HEK293 (cell line): ENCODE measurements around the gene MS4A4A.

ENCODE experiments used
- CTCF ChIA-PET: fragments of 350-600 bp; formaldehyde crosslinking; extraction: SDS; loops from one replicate; lab custom pipeline; 2021; ENCODE audit warnings: antibody characterized with exemption; lab: Yijun Ruan, JAX
- POLR2A ChIA-PET: fragments of 300-600 bp; formaldehyde crosslinking; extraction: SDS; loops from one replicate; lab custom pipeline; 2020; ENCODE audit warnings: antibody characterized with exemption, inconsistent platforms; lab: Yijun Ruan, JAX
- H3K27ac ChIP-seq: fragments of 200-500 bp; sonication (Bioruptor generic); 2 replicates; pipeline ENCODE4 v1.5.1; 2014; ENCODE audit warnings: low read depth, low read length, control low read depth, inconsistent platforms; ENCODE audit errors: extremely low read depth
- H3K36me3 ChIP-seq, 2 experiments: fragments of 200-500 bp in 1 of 2; sonication (Bioruptor generic) in 1 of 2; 1 replicate in 1 of 2; 2 replicates in 1 of 2; pipeline ENCODE4 v1.5.1; 2014 to 2017; ENCODE audit warnings: inconsistent platforms in 2 of 2, low read length in 2 of 2; ENCODE audit not compliant: control insufficient read depth in 2 of 2, insufficient read depth in 1 of 2
- H3K4me1 ChIP-seq: fragments of 200-500 bp; sonication (Bioruptor generic); 2 replicates; pipeline ENCODE4 v1.5.1; 2014; ENCODE audit warnings: mild to moderate bottlenecking, low read length, inconsistent platforms; ENCODE audit not compliant: control insufficient read depth, insufficient read depth
- H3K4me3 ChIP-seq: 2 replicates; pipeline ENCODE4 v1.5.1; 2011; ENCODE audit warnings: low read depth, mild to moderate bottlenecking, control low read depth, low read length, moderate library complexity
- H3K9me3 ChIP-seq: fragments of 200-500 bp; sonication (Bioruptor generic); 2 replicates; pipeline ENCODE4 v1.5.1; 2014; ENCODE audit warnings: low read depth, low read length, inconsistent platforms; ENCODE audit not compliant: control insufficient read depth, insufficient read depth
- CTCF ChIP-seq: fragments of 450-650 bp; formaldehyde crosslinking; IDR thresholded peaks from 2 replicates; pipeline ENCODE4 v1.5.1; 2016; ENCODE audit warnings: missing biosample characterization, missing genetic modification characterization
- FEZF1 ChIP-seq: fragments of 450-650 bp; formaldehyde crosslinking; IDR thresholded peaks from 2 replicates; pipeline ENCODE4 v1.5.1; 2016; ENCODE audit warnings: missing biosample characterization, missing genetic modification characterization
- GLI2 ChIP-seq: fragments of 450-650 bp; formaldehyde crosslinking; IDR thresholded peaks from 2 replicates; pipeline ENCODE4; 2017; ENCODE audit warnings: missing biosample characterization, missing genetic modification characterization, low read depth, borderline replicate concordance
- GLI4 ChIP-seq: fragments of 450-650 bp; formaldehyde crosslinking; IDR thresholded peaks from 2 replicates; pipeline ENCODE4 v1.5.1; 2016; ENCODE audit warnings: missing biosample characterization, missing genetic modification characterization
- MEIS1 ChIP-seq: sonication (generic); formaldehyde crosslinking; IDR thresholded peaks from 2 replicates; pipeline ENCODE4 v1.8.1; 2022; ENCODE audit warnings: missing genetic modification reagents, mild to moderate bottlenecking, borderline replicate concordance
- PBX3 ChIP-seq: sonication (generic); formaldehyde crosslinking; IDR thresholded peaks from 2 replicates; pipeline ENCODE4 v1.8.1; 2022; ENCODE audit warnings: mild to moderate bottlenecking, moderate library complexity, missing genetic modification reagents
- SCRT2 ChIP-seq: fragments of 450-650 bp; formaldehyde crosslinking; IDR thresholded peaks from 2 replicates; pipeline ENCODE4 v1.5.1; 2016; ENCODE audit warnings: missing biosample characterization, missing genetic modification characterization
- TCF7L2 ChIP-seq: IDR thresholded peaks from 2 replicates; pipeline ENCODE4 v1.6.1; 2011; ENCODE audit warnings: low read depth, mild to moderate bottlenecking, inconsistent platforms, low read length, moderate library complexity, borderline replicate concordance
- ZBTB7A ChIP-seq: fragments of 450-650 bp; formaldehyde crosslinking; IDR thresholded peaks from 2 replicates; pipeline ENCODE4 v1.5.1; 2016; ENCODE audit warnings: low read depth, missing biosample characterization, missing genetic modification characterization
- ZNF169 ChIP-seq: fragments of 450-650 bp; formaldehyde crosslinking; IDR thresholded peaks from 2 replicates; pipeline ENCODE4 v1.5.1; 2016; ENCODE audit warnings: missing biosample characterization, missing genetic modification characterization
- ZNF221 ChIP-seq: fragments of 450-650 bp; formaldehyde crosslinking; IDR thresholded peaks from 2 replicates; pipeline ENCODE4 v1.5.1; 2017; ENCODE audit warnings: missing biosample characterization, missing genetic modification characterization, borderline replicate concordance
- ZNF335 ChIP-seq: fragments of 450-650 bp; formaldehyde crosslinking; conservative IDR thresholded peaks from 2 replicates; pipeline ENCODE4 v1.5.1; 2016; ENCODE audit warnings: missing biosample characterization, missing genetic modification characterization
- ZNF555 ChIP-seq: fragments of 450-650 bp; formaldehyde crosslinking; conservative IDR thresholded peaks from 2 replicates; pipeline ENCODE4 v1.5.1; 2017; ENCODE audit warnings: missing biosample characterization, mild to moderate bottlenecking, missing genetic modification characterization, inconsistent platforms
- ZNF561 ChIP-seq: fragments of 450-650 bp; IDR thresholded peaks from 2 replicates; pipeline ENCODE4 v1.5.1; 2018; ENCODE audit warnings: missing biosample characterization, missing genetic modification characterization, borderline replicate concordance
- ZNF610 ChIP-seq: fragments of 450-650 bp; formaldehyde crosslinking; IDR thresholded peaks from 2 replicates; pipeline ENCODE4 v1.5.1; 2016; ENCODE audit warnings: missing biosample characterization, missing genetic modification characterization, borderline replicate concordance
- ZNF626 ChIP-seq: fragments of 450-650 bp; sonication (Bioruptor Pico); formaldehyde crosslinking; IDR thresholded peaks from 2 replicates; pipeline ENCODE4 v1.5.1; 2018; ENCODE audit warnings: missing biosample characterization, missing genetic modification characterization, inconsistent platforms
- ZNF670 ChIP-seq: fragments of 450-650 bp; formaldehyde crosslinking; IDR thresholded peaks from 2 replicates; pipeline ENCODE4 v1.5.1; 2016; ENCODE audit warnings: missing biosample characterization, missing genetic modification characterization, low read depth
- ZNF701 ChIP-seq: fragments of 450-650 bp; formaldehyde crosslinking; IDR thresholded peaks from 2 replicates; pipeline ENCODE4 v1.5.1; 2016; ENCODE audit warnings: missing biosample characterization, missing genetic modification characterization
- ZNF76 ChIP-seq: fragments of 450-650 bp; formaldehyde crosslinking; IDR thresholded peaks from 2 replicates; pipeline ENCODE4; 2016; ENCODE audit warnings: low read depth, missing biosample characterization, missing genetic modification characterization, borderline replicate concordance
- ZNF777 ChIP-seq: fragments of 450-650 bp; formaldehyde crosslinking; IDR thresholded peaks from 2 replicates; pipeline ENCODE4 v1.5.1; 2017; ENCODE audit warnings: missing biosample characterization, missing genetic modification characterization, borderline replicate concordance
- TF ChIP-seq, protein P1 (sequence below): fragments of 450-650 bp; formaldehyde crosslinking; IDR thresholded peaks from 2 replicates; pipeline ENCODE4 v1.5.1; 2016; ENCODE audit warnings: missing biosample characterization, missing genetic modification characterization
- TF ChIP-seq, protein P2 (sequence below): fragments of 450-650 bp; formaldehyde crosslinking; IDR thresholded peaks from 2 replicates; pipeline ENCODE4 v1.5.1; 2016; ENCODE audit warnings: missing biosample characterization, missing genetic modification characterization

Gene MS4A4A

DNA sequence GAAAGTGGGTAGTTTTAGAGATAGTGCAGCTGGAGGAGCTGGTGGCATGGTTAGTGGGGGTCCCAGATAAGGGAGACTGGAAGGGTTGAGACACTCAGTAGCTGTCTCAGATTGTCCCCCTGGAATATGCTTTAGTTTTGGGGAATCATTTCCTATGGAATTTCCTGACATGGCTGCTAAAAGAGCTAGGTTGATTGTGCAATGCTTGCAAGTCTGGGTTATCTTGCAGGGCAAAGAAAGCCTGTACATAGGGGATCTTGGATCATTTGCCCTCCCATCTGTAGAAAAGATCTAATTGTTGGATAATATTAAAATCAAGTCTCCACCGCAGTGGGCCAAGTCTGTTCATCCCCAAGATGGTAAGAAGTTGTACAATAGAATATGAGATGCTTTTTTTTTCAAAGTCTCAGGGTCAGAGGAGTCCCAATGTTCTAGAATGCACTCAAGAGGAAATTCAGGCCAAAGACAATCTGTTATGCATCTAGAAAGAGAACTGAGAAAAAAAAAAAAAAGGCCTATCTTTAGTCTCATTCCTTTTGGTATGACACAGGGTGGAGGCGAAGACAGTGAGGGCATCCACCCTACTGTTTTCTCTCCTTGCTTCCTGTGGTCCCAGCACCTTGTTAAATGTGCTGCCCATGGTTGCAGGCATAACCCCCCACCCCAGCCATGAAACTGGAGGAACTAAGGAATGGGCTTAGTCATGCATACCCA is 66.8 kb downstream of the MS4A4A start (continued):
- TF ChIP-seq, protein P1, sequence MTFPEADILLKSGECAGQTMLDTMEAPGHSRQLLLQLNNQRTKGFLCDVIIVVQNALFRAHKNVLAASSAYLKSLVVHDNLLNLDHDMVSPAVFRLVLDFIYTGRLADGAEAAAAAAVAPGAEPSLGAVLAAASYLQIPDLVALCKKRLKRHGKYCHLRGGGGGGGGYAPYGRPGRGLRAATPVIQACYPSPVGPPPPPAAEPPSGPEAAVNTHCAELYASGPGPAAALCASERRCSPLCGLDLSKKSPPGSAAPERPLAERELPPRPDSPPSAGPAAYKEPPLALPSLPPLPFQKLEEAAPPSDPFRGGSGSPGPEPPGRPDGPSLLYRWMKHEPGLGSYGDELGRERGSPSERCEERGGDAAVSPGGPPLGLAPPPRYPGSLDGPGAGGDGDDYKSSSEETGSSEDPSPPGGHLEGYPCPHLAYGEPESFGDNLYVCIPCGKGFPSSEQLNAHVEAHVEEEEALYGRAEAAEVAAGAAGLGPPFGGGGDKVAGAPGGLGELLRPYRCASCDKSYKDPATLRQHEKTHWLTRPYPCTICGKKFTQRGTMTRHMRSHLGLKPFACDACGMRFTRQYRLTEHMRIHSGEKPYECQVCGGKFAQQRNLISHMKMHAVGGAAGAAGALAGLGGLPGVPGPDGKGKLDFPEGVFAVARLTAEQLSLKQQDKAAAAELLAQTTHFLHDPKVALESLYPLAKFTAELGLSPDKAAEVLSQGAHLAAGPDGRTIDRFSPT (tag by site-specific recombination): no peak
- TF ChIP-seq ZNF610 (tag by site-specific recombination) (no peak), ZNF701 (tag by site-specific recombination) (no peak), GLI4 (tag by site-specific recombination) (no peak)

- H3K4me3 ChIP-seq: no peak overlapping the region
- TF ChIP-seq ZNF335 (no peak), PBX3 (CRISPR knock-in tag) (no peak), ZNF169 (tag by site-specific recombination) (no peak), ZNF777 (no peak), TCF7L2 (no peak), ZNF555 (tag by site-specific recombination) (no peak), ZNF670 (no peak), ZNF626 (tag by site-specific recombination) (no peak)
- TF ChIP-seq, protein P2, sequence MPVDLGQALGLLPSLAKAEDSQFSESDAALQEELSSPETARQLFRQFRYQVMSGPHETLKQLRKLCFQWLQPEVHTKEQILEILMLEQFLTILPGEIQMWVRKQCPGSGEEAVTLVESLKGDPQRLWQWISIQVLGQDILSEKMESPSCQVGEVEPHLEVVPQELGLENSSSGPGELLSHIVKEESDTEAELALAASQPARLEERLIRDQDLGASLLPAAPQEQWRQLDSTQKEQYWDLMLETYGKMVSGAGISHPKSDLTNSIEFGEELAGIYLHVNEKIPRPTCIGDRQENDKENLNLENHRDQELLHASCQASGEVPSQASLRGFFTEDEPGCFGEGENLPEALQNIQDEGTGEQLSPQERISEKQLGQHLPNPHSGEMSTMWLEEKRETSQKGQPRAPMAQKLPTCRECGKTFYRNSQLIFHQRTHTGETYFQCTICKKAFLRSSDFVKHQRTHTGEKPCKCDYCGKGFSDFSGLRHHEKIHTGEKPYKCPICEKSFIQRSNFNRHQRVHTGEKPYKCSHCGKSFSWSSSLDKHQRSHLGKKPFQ (tag by site-specific recombination): no peak
- TF ChIP-seq, all 188 proteins: peak for 0
- H3K9me3 ChIP-seq: no peaks in the 10 kb centered on the region
- ChIA-PET POLR2A (no interaction called here), CTCF (no interaction called here)
- no peak overlapping the region for H3K27ac ChIP-seq
- no peaks in the 10 kb centered on the region for H3K4me1 ChIP-seq
- H3K36me3 ChIP-seq: no peaks in the 10 kb centered on the region
Measured at GRCh38 chr11:60348116-60348515, 67.7 kb downstream of the MS4A4A start.

- Histone ChIP-seq H3K4me3 (no peak overlapping the region), H3K27ac (no peak overlapping the region), H3K36me3 (no peaks in the 10 kb centered on the region), H3K4me1 (no peaks in the 10 kb centered on the region), H3K9me3 (no peaks in the 10 kb centered on the region)
- no peak for TF ChIP-seq ZNF561
- TF ChIP-seq GLI2: no peak
- no peak for TF ChIP-seq CTCF (tag by site-specific recombination)
- TF ChIP-seq SCRT2 (tag by site-specific recombination): no peak
- no peak for TF ChIP-seq FEZF1
- TF ChIP-seq ZBTB7A (tag by site-specific recombination): no peak
- TF ChIP-seq MEIS1: no peak
- TF ChIP-seq ZNF76 (tag by site-specific recombination): no peak
- no peak for TF ChIP-seq ZNF221 (tag by site-specific recombination)
- ChIA-PET CTCF (interaction anchor here (0.8 to 1.8 kb wide), 2 partner anchors 13 to 20 kb away, joined by 4 to 8 read pairs; no protein-coding TSS in a partner anchor), POLR2A (no interaction called here)
Measured at GRCh38 chr11:60349990-60350389, 69.5 kb downstream of the MS4A4A start.
